RCC 7860 (cell line): ENCODE results near the gene PTPRJ.
"Not testable (repeated sequence)": the region's sequence is repeated elsewhere in the genome, so short reads cannot be mapped to it uniquely, and the experiment has no call there.

ENCODE experiments used
- DNase-seq: peaks from one replicate; pipeline ENCODE4 v3.0.0-alpha.2; 2015; ENCODE audit warnings: low spot score
- FAIRE-seq: peaks from 2 replicates; lab custom pipeline; 2012; peaks lifted over from hg19 to GRCh38; lab: Jason Lieb, UNC

Gene PTPRJ

DNA sequence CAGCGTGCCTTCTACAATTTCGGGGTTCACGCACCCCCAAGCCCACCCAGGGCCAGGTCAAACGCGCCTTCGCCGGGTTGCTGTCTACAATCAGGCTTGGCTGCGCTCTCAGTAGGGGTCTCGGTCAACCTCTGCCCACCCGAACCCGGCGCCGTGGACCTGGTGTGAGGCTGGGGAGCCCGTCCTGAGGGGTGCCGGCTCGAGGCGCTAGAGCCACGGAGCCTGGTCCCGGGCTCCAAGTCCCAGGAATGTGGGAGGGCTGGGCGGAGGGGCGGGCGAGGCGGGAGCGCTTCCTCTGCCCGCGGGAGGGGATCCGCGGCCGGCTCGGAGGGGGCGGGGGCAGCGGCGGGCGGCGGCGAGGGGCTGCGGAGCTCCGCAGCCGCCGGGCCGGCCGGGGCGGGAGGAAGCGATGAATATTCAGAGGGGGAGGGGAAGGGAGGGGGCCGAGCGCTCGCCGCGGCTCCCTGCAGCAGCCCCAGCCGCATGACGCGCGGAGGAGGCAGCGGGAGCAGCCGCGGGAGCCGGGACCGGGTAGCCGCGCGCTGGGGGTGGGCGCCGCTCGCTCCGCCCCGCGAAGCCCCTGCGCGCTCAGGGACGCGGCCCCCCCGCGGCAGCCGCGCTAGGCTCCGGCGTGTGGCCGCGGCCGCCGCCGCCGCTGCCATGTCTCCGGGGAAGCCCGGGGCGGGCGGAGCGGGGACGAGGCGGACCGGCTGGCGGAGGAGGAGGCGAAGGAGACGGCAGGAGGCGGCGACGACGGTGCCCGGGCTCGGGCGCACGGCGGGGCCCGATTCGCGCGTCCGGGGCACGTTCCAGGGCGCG lies at the start of gene PTPRJ:
Gene PTPRJ (plus strand): TSS at position 472 of the 819 bp plus-strand sequence. CDS start 354 bp downstream, outside the sequence.
- FAIRE-seq (no peak), DNase-seq (peak; percentile 40)

DNA sequence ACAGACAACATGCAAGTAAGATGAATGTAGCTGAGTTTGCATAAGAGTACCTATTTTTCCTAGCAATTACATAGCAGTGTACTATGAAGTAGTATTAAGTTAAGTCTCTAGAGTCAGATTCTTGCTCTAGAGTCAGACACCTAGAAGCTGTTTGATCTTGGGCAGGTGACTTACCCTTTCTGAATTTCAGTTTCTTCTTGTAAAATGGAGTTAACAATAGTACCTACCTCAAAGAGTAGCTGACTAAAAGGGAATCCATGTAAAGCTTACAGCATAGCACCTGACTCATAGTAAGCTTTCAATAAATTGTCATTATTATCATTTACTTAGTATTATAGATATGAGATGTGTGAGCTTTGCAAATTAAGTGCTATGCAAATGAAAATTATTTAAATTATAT lies 47.8 kb upstream of the PTPRJ start:
- FAIRE-seq (no peak), DNase-seq (no peak)

- not testable (repeated sequence) for FAIRE-seq, DNase-seq
These were observed 46.6 kb upstream of the PTPRJ start for GRCh38 chr11:47933797-47934196.

GRCh38 chr11:47938791-47939560 lies 41.4 kb upstream of the PTPRJ start:
- DNase-seq (no peak), FAIRE-seq (no peak)

GRCh38 chr11:47940904-47941649 lies 39.3 kb upstream of the PTPRJ start:
- no peak for DNase-seq
- FAIRE-seq, result no peak

DNA sequence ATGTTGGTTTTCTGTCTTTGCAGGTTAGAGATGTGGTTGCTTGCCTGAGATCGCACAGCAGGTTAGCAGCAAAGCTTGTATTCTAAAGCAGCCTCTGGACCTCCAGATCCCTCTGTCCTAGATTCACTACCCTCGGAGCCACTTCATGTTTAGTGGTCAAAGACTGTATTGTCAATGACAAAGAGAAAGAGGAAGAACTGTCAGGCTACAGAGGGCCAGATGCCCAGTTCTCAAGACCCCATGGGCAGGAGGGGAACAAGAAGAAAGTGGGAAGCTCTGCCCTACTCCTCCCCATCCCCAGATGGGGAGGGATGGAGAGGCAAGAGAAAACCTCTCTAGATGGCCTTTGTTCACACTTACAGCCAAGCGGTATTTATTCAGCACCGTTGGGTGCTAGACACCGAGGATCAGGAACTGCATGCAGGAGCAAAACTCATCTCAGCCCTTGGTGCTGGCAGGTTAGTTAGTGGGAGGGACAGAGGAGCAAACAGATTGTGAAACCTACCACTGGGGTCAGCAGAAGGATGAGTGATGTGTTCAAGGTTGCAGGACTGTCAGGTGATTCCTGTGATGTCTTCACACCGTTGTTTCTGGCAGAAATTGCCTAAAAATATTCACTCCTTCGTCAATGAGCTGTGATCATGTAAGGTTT lies 38.3 kb upstream of the PTPRJ start:
- FAIRE-seq, result no peak
- DNase-seq, result no peak

GRCh38 chr11:47943721-47944586 lies 36.4 kb upstream of the PTPRJ start:
- DNase-seq (no peak), FAIRE-seq (no peak)

- FAIRE-seq (no peak), DNase-seq (no peak)
These were observed 35.7 kb upstream of the PTPRJ start for GRCh38 chr11:47944632-47945031.

GRCh38 chr11:47946682-47947559 lies 33.4 kb upstream of the PTPRJ start:
- DNase-seq, result peak; percentile 97
- FAIRE-seq, result peak; percentile 95

GRCh38 chr11:47948137-47948536 lies 32.2 kb upstream of the PTPRJ start:
- no peak for FAIRE-seq
- peak; percentile 20 for DNase-seq

GRCh38 chr11:47949001-47949675 lies 31.2 kb upstream of the PTPRJ start:
- not testable (repeated sequence) for FAIRE-seq

DNA sequence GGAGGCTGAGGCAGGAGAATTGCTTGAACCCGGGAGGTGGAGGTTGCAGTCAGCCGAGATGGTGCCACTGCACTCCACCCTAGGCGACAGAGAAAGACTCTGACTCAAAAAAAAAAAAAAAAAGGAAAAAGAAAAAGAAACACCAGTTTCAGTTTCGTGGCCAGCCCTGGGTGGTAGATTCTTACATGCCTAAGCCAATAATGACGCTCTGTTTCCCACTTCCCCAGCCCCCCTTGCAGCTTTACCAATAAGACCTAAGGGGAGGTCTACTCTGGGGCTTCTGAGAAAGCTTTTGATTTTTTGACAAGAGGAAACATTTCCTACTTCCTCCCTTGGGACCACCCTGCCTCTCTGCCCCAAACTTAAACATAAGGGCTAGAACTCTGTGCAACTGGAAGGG lies 30.0 kb upstream of the PTPRJ start:
- DNase-seq, result no peak
- no peak for FAIRE-seq

More at GRCh38 chr11:47949001-47949675, 31.2 kb upstream of the PTPRJ start:
- not testable (repeated sequence) for DNase-seq

DNA sequence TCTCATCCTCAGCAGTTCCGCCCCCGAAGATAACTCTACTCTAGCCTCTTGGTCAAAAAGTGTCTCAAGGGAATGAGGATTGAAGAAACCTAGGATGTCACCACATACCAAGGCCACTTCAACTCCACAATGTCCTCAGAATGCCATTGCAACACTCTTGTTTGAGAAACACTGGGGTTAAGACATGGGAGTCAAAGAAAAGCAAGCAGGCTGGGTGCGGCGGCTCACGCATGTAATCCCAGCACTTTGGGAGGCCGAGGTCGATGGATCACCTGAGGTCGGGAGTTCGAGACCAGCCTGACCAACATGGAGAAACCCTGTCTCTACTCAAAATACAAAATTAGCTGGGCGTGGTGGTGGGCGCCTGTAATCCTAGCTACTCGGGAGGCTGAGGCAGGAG lies 28.9 kb upstream of the PTPRJ start:
- DNase-seq, FAIRE-seq: not testable (repeated sequence)

- FAIRE-seq, result no peak
- no peak for DNase-seq
These were observed 25.2 kb upstream of the PTPRJ start for GRCh38 chr11:47955061-47955755.

GRCh38 chr11:47960015-47960414 lies 20.3 kb upstream of the PTPRJ start:
- no peak for DNase-seq
- no peak for FAIRE-seq

DNA sequence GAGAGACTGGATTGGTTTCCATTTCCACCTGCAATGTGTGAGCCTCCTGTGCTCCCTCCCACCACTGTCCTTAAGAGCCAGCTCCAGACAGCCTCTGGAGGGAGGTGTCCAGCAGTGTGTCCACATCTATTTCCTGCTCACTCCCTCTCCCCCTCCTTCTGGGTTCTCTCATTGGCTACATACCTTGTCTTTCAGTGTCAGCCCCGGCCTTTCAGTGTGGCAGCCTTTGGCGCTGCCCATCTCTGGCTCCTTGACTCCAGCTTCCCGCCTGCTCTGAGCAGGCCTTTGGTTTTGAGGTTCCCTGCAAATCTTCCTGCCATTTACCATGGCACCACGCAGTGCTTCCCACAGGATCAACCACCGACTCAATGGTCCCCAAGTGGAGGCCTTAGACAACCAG lies 19.0 kb upstream of the PTPRJ start:
- no peak for FAIRE-seq
- DNase-seq, result no peak

DNA sequence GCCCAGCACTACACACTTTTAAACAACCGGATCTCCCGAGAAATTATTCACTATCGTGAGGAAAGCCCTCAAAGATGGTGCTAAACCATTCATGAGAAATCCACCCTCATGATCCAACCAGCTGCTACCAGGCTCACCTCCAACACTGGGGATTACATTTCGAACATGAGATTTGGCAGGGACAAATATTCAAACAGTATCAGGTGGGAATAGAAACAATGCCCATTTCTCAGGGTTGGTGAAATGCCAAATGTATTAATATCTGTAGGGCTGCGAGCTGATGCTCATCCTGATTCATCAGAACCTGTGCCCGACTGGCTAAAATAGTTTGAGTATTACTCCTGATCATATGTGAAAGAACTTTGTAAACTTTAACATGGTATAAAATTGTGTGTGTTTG lies 15.8 kb upstream of the PTPRJ start:
- no peak for FAIRE-seq
- no peak for DNase-seq
